OCI-LY1 (cell line): ENCODE results near the gene ABCC2.
"Not testable (repeated sequence)": the region's sequence is repeated elsewhere in the genome, so short reads cannot be mapped to it uniquely, and the experiment has no call there.

Experiments
- H2AFZ ChIP-seq: fragments of 200-600 bp; sonication (generic), shearing (Covaris generic); 2 replicates; pipeline ENCODE4 v1.6.0; 2014; ENCODE audit warnings: antibody characterized with exemption, mild to moderate bottlenecking, low read length
- H3F3A ChIP-seq: fragments of 200-600 bp; sonication (generic), shearing (Covaris generic); 2 replicates; pipeline ENCODE4 v1.6.0; 2014; ENCODE audit warnings: mild to moderate bottlenecking, antibody characterized with exemption, low read length, moderate library complexity; ENCODE audit not compliant: insufficient read depth
- H3K27ac ChIP-seq: fragments of 200-600 bp; sonication (generic); 2 replicates; pipeline ENCODE4 v1.5.1; 2014; ENCODE audit warnings: low read length, mixed run types, mild to moderate bottlenecking, low read depth; ENCODE audit not compliant: poor library complexity, severe bottlenecking
- H3K27me3 ChIP-seq: fragments of 200-600 bp; sonication (generic); 2 replicates; pipeline ENCODE4 v1.6.0; 2014; ENCODE audit warnings: antibody characterized with exemption, mild to moderate bottlenecking, low read length, moderate library complexity; ENCODE audit not compliant: insufficient read depth
- H3K36me3 ChIP-seq: fragments of 200-600 bp; sonication (generic); 2 replicates; pipeline ENCODE4 v1.6.1; 2014; ENCODE audit warnings: mild to moderate bottlenecking, antibody characterized with exemption, low read length, moderate library complexity, mixed read lengths; ENCODE audit not compliant: insufficient read depth
- H3K4me1 ChIP-seq: fragments of 200-600 bp; sonication (generic); 2 replicates; pipeline ENCODE4 v1.5.1; 2014; ENCODE audit warnings: mild to moderate bottlenecking, low read length, moderate library complexity; ENCODE audit not compliant: insufficient read depth, severe bottlenecking
- H3K4me2 ChIP-seq: fragments of 200-600 bp; sonication (generic), shearing (Covaris generic); 2 replicates; pipeline ENCODE4 v1.6.1; 2014; ENCODE audit warnings: low read length
- H3K4me3 ChIP-seq: fragments of 200-600 bp; sonication (generic); 2 replicates; pipeline ENCODE4 v1.5.1; 2014; ENCODE audit warnings: low read length, low read depth, mild to moderate bottlenecking, mixed read lengths; ENCODE audit not compliant: poor library complexity, severe bottlenecking
- H3K79me2 ChIP-seq: fragments of 200-600 bp; shearing (Covaris generic); 2 replicates; pipeline ENCODE4 v1.6.1; 2016; ENCODE audit warnings: mixed run types, low read length, mixed read lengths; ENCODE audit not compliant: insufficient read depth
- H3K9ac ChIP-seq: fragments of 200-600 bp; sonication (generic), shearing (Covaris generic); 2 replicates; pipeline ENCODE4 v1.6.1; 2014; ENCODE audit warnings: mild to moderate bottlenecking, low read length, mixed read lengths
- H3K9me2 ChIP-seq: fragments of 200-600 bp; sonication (generic), shearing (Covaris generic); 2 replicates; pipeline ENCODE4 v1.6.1; 2014; ENCODE audit warnings: low read depth, mild to moderate bottlenecking, low read length, mixed read lengths
- H3K9me3 ChIP-seq: fragments of 200-600 bp; shearing (Covaris generic); 2 replicates; pipeline ENCODE4 v1.6.1; 2014; ENCODE audit warnings: low read length, mixed read lengths
- H4K20me1 ChIP-seq: fragments of 200-600 bp; sonication (generic), shearing (Covaris generic); 2 replicates; pipeline ENCODE4 v1.6.0; 2016; ENCODE audit warnings: mild to moderate bottlenecking, low read length; ENCODE audit not compliant: insufficient read depth
- EZH2 ChIP-seq: fragments of 200-600 bp; sonication (generic), shearing (Covaris generic); IDR thresholded peaks from 2 replicates; pipeline ENCODE4 v1.8.0; 2017; ENCODE audit warnings: borderline replicate concordance, mixed run types, mild to moderate bottlenecking, antibody characterized with exemption, low read length, moderate library complexity, mixed read lengths
- TF ChIP-seq, protein P1 (sequence below): fragments of 200-600 bp; sonication (generic), shearing (Covaris generic); IDR thresholded peaks from 2 replicates; pipeline ENCODE4 v1.5.1; 2017; ENCODE audit warnings: mild to moderate bottlenecking, antibody characterized with exemption, low read length, moderate library complexity, mixed read lengths

Gene ABCC2

DNA sequence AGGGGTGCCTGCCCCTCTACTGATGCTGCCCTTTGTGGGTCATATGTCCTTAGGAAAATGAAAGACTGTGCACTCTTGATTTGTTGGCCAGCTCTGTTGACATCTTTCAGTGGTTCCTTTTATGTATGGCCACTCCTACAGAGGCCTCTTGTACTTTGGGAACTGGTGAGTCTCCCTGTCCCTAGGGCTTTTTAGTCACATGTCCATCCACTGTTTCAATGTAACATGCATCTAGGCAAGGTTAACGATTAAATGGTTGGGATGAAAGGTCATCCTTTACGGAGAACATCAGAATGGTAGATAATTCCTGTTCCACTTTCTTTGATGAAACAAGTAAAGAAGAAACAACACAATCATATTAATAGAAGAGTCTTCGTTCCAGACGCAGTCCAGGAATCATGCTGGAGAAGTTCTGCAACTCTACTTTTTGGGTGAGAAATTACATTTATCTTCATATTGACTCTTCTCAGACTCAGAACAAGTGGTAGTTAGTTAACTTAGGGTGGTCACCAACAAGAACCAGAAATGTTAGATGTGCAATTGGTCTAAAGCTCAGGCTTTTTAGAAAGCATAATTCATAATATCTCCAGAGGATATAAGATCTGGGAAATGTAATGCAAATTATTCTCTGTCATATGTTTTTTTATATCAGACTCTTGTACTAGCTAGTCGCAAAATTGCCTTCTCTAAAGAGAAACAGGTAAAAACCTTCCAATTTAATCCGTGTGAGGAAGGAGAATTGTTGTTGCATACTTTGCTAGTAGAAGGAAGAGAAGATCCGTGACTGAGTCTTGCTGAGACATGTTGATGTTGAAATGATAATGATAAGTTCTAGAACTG, at the start of gene ABCC2:
ABCC2 (plus strand) TSS at position 194 of the 840 bp plus-strand sequence; CDS start at position 399, 205 bp downstream.
- H3K36me3 ChIP-seq = no peaks in the 10 kb centered on the region
- H3K9ac ChIP-seq = no peak within 1 kb of the TSS
- no peak within 1 kb of the TSS for H3K4me3 ChIP-seq
- H4K20me1 ChIP-seq = no peaks in the 10 kb centered on the region
- no peak within 1 kb of the TSS for H2AFZ ChIP-seq
- H3K9me2 ChIP-seq = no peaks in the 10 kb centered on the region
- no peaks in the 10 kb centered on the region for H3K79me2 ChIP-seq
- H3K27me3 ChIP-seq = no peaks in the 10 kb centered on the region
- no peaks in the 10 kb centered on the region for H3F3A ChIP-seq
- TF ChIP-seq EZH2 = no peak
- TF ChIP-seq, protein P1, sequence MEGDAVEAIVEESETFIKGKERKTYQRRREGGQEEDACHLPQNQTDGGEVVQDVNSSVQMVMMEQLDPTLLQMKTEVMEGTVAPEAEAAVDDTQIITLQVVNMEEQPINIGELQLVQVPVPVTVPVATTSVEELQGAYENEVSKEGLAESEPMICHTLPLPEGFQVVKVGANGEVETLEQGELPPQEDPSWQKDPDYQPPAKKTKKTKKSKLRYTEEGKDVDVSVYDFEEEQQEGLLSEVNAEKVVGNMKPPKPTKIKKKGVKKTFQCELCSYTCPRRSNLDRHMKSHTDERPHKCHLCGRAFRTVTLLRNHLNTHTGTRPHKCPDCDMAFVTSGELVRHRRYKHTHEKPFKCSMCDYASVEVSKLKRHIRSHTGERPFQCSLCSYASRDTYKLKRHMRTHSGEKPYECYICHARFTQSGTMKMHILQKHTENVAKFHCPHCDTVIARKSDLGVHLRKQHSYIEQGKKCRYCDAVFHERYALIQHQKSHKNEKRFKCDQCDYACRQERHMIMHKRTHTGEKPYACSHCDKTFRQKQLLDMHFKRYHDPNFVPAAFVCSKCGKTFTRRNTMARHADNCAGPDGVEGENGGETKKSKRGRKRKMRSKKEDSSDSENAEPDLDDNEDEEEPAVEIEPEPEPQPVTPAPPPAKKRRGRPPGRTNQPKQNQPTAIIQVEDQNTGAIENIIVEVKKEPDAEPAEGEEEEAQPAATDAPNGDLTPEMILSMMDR = no peak
- H3K4me1 ChIP-seq = peaks cover under 1% of the 10 kb centered on the region
- no peak within 1 kb of the TSS for H3K27ac ChIP-seq
- no peak within 1 kb of the TSS for H3K4me2 ChIP-seq
- no peaks in the 10 kb centered on the region for H3K9me3 ChIP-seq

DNA sequence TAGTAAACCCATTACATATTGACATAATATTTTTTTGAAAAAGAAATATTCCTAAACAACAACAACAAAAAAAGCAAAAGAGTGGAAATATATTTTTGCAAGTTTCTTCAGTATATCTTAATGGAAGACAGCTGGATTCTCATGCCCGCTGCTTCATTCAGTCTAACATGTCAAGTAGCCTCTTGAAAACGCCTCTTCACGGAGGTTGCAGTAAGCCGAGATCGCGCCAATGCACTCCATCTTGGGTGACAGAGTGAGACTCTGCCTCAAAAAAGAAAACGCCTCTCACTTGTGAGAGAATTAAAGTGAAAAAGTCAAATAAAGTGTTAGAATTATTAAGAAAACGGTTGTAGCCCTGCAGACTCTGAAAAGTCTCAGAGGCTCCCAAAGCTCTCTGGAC, 49.1 kb upstream of the ABCC2 start:
- peaks cover 6% of the 10 kb centered on the region for H3K79me2 ChIP-seq
- no peaks in the 10 kb centered on the region for H3K9me2 ChIP-seq
- TF ChIP-seq, protein P1 = no peak
- no peak for TF ChIP-seq EZH2
- no peak overlapping the region for H3K9ac ChIP-seq
- peak overlapping the region; percentile 12 for H3K4me3 ChIP-seq
- H3K27ac ChIP-seq = no peak overlapping the region
- H3K36me3 ChIP-seq = peaks cover 26% of the 10 kb centered on the region
- peak overlapping the region; percentile 54 for H3K4me2 ChIP-seq
- no peaks in the 10 kb centered on the region for H3K27me3 ChIP-seq
- no peaks in the 10 kb centered on the region for H3K9me3 ChIP-seq
- H4K20me1 ChIP-seq = no peaks in the 10 kb centered on the region
- no peaks in the 10 kb centered on the region for H3F3A ChIP-seq
- peaks cover 15% of the 10 kb centered on the region for H3K4me1 ChIP-seq
- H2AFZ ChIP-seq = no peak overlapping the region

DNA sequence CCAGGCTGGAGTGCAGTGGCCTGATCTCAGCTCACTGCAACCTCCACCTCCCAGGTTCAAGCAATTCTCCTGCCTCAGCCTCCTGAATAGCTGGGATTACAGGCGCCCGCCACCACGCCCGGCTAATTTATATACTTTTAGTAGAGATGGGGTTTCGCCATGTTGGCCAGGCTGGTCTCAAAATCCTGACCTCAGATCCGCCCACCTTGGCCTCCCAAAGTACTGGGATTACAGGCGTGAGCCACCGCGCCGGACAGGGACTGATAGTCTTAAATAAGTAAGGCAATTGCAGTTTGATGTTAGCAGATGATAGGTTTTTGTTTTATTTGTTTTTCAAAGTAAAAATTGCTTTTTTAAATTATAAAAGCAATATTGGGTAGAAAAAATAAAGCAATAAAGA, 48.3 kb upstream of the ABCC2 start:
- H3K79me2 ChIP-seq, H2AFZ ChIP-seq, H3K4me2 ChIP-seq, H3F3A ChIP-seq, H3K9ac ChIP-seq, H4K20me1 ChIP-seq, H3K9me2 ChIP-seq, H3K4me3 ChIP-seq, H3K9me3 ChIP-seq, H3K27me3 ChIP-seq, H3K27ac ChIP-seq: not testable (repeated sequence)
- peaks cover 33% of the 10 kb centered on the region for H3K36me3 ChIP-seq
- H3K4me1 ChIP-seq = peaks cover 15% of the 10 kb centered on the region

DNA sequence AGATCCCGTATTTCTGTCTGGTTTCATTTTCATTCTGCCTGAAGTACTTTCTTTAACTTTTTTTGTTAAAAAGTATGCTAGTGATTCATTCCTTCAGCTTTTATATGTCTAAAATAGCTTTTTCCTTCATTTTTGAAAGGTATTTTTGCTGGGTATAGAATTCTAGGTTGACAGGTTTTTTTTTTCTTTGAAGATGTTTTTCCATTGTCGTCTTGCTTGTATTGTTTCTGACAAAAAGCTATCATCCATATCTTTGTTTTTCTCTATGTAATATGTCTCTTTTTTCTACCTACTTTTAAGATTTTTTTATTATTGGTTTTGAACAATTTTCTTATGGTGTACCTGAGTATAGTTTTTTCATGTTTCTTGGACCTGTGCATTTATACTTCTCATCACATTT, 42.2 kb upstream of the ABCC2 start:
- no peak overlapping the region for H3K9ac ChIP-seq
- H3K36me3 ChIP-seq = peaks cover 87% of the 10 kb centered on the region
- no peak overlapping the region for H3K4me2 ChIP-seq
- H3K9me3 ChIP-seq = no peaks in the 10 kb centered on the region
- no peaks in the 10 kb centered on the region for H3K4me1 ChIP-seq
- H3K9me2 ChIP-seq = no peaks in the 10 kb centered on the region
- no peaks in the 10 kb centered on the region for H3F3A ChIP-seq
- H3K79me2 ChIP-seq = no peaks in the 10 kb centered on the region
- H4K20me1 ChIP-seq = no peaks in the 10 kb centered on the region
- no peaks in the 10 kb centered on the region for H3K27me3 ChIP-seq
- no peak for TF ChIP-seq EZH2
- TF ChIP-seq, protein P1 = no peak
- H3K27ac ChIP-seq = no peak overlapping the region
- no peak overlapping the region for H3K4me3 ChIP-seq
- no peak overlapping the region for H2AFZ ChIP-seq
